Measurements from ENCODE around the gene FXYD3. TPM values are rescaled to one million over a fixed set of nuclear protein-coding genes. Genes with fewer than 3 reads are reported as not detected.

The FXYD3 gene
- total RNA-seq, 4 donors from 2014 or later: 1.2 to 38.8 (median 4.2) TPM

DNA sequence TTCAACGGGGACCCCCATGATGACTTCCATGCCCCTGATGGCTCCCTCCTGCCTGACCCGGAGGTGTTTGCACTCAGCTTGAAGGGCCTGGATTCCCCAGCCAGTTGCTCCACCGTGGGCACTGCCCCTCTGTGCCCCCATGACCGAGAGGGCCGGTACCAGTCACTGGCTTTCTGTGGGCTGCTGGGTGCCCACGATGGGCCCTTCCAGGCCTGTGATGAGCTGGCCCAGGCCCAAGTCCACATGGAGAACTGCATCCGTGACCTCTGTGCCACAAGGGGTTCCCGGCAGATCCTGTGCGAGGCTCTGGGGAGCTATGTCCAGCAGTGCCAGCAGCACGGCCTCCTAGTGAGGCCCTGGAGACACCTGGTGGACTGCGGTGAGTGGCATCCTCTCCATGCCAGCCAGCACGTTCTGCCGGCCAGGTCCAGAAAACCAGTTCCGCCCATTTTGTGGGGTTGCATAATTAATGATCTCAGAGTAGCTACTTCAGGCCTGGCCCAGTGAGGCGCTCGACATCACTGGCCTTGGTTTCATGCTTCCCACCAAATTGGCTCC, 34.9 kb upstream of the FXYD3 start:
- Histone ChIP-seq H3K4me3 (no peak overlapping the region), H3K4me1 (no peaks in the 10 kb centered on the region), H3K9me3 (no peaks in the 10 kb centered on the region), H3K36me3 (no peaks in the 10 kb centered on the region), H3K27me3 (peaks cover 8% of the 10 kb centered on the region), H3K27ac (no peak overlapping the region)
- TF ChIP-seq POLR2A (IDR thresholded peaks at IDR 0.05) (no peak), EP300 (IDR thresholded peaks at IDR 0.05) (no peak), POLR2AphosphoS5 (IDR thresholded peaks at IDR 0.05) (no peak)
- TF ChIP-seq, protein P1, sequence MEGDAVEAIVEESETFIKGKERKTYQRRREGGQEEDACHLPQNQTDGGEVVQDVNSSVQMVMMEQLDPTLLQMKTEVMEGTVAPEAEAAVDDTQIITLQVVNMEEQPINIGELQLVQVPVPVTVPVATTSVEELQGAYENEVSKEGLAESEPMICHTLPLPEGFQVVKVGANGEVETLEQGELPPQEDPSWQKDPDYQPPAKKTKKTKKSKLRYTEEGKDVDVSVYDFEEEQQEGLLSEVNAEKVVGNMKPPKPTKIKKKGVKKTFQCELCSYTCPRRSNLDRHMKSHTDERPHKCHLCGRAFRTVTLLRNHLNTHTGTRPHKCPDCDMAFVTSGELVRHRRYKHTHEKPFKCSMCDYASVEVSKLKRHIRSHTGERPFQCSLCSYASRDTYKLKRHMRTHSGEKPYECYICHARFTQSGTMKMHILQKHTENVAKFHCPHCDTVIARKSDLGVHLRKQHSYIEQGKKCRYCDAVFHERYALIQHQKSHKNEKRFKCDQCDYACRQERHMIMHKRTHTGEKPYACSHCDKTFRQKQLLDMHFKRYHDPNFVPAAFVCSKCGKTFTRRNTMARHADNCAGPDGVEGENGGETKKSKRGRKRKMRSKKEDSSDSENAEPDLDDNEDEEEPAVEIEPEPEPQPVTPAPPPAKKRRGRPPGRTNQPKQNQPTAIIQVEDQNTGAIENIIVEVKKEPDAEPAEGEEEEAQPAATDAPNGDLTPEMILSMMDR (IDR thresholded peaks at IDR 0.05): no peak
- WGBS, 2 donors (ENCODE audit: low coverage in 1 of 2): 80% methylated on average over 1 of the region's 16 CpGs; no CpG with 5 or more reads in 1 of the 2 donors
- ATAC-seq: no peak

DNA sequence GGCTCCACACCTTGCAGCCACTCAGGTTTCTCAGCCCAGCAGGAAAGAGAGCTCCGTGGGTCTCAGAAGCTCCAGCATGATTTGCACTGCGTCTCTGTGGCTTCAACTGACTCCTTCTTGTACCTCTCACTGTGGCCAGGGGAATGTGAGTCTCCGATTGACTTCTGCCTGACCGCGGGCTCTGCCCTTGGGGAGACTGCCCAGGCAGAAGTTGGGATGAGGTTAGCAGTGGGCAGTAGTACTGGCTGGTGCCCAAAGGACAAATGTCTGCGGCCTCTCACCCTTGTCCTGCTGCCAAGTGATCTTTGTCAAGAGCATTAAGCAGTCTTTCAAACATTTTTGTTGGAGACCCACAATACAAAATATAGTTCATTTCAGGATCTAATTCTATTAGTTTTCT, 34.4 kb upstream of the FXYD3 start:
- WGBS, 2 donors (ENCODE audit: low coverage in 1 of 2): 80 to 90% methylated on average over 2 to 4 of the region's 6 CpGs
- no peak for ATAC-seq
- TF ChIP-seq, protein P1 (IDR thresholded peaks at IDR 0.05): no peak
- no peak for TF ChIP-seq EP300 (IDR thresholded peaks at IDR 0.05)
- no peak for TF ChIP-seq POLR2A (IDR thresholded peaks at IDR 0.05)
- no peak for TF ChIP-seq POLR2AphosphoS5 (IDR thresholded peaks at IDR 0.05)
- H3K9me3 ChIP-seq: no peaks in the 10 kb centered on the region
- H3K27ac ChIP-seq: no peak overlapping the region
- H3K4me1 ChIP-seq: no peaks in the 10 kb centered on the region
- H3K27me3 ChIP-seq: peaks cover 8% of the 10 kb centered on the region
- no peaks in the 10 kb centered on the region for H3K36me3 ChIP-seq
- no peak overlapping the region for H3K4me3 ChIP-seq

DNA sequence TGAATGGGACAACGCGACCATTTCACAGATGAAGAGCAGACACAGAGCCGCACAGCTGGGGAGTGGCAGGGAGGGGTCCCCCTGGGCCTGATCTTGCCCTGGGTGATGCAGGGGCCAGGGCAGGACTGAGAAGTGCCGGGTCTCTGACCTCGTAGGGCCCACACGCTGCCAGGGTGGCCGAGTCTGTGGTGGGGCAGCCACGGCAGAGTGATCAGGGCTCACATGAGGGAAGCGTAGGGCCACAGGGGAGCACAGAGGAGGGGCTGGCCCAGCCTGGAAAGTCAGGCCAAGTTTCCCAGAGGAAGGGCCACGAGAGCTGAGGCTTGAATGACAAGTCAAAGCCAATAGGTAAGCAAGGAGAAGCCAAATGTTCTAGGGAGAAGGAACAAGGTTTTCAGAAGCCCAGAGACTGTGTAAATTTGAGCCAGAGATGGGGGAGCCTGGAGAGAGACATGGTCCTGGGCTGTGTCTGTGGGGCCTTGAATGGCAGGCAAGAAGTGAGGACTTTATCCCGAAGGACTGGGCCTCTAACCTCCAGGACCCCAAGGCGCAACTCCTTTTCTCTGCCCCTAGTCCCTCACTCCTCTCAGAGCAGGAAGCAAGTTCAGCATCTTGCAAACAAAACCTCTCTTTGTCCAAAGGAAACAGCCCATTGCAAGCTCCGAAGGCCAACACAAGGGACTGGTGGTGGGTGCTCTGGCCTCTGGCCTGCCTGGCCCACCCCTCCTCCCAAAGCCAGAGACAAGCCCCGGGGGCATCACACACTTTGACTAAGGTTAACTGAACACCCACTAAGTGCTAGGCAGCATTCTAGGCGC, 31.7 kb upstream of the FXYD3 start:
- whole genome bisulfite sequencing, 2 donors (ENCODE audit: low coverage in 1 of 2): 79 to 84% methylated on average over 3 to 6 of the region's 15 CpGs
- Histone ChIP-seq H3K36me3 (no peaks in the 10 kb centered on the region), H3K9me3 (no peaks in the 10 kb centered on the region), H3K4me3 (no peak overlapping the region), H3K27ac (no peak overlapping the region), H3K4me1 (no peaks in the 10 kb centered on the region), H3K27me3 (peaks cover 23% of the 10 kb centered on the region)
- no peak for ATAC-seq
- TF ChIP-seq EP300 (IDR thresholded peaks at IDR 0.05) (no peak), POLR2A (IDR thresholded peaks at IDR 0.05) (no peak), POLR2AphosphoS5 (IDR thresholded peaks at IDR 0.05) (no peak)
- TF ChIP-seq, protein P1 (IDR thresholded peaks at IDR 0.05): no peak

DNA sequence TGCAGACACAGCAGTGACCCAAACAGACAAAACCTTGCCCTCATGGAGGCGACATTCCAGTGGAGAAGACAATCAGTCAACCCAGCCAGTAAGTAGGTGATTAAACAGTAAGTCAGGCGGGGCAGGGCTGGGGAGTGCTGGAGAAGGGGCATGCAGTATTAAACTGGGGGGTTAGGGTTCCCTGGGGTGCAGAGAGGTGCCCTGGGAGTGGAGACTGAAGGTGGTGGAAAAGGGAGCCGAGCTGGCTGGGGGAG, 31.2 kb upstream of the FXYD3 start:
- Histone ChIP-seq H3K4me1 (no peaks in the 10 kb centered on the region), H3K27me3 (peaks cover 27% of the 10 kb centered on the region), H3K27ac (no peak overlapping the region), H3K4me3 (no peak overlapping the region), H3K36me3 (no peaks in the 10 kb centered on the region), H3K9me3 (no peaks in the 10 kb centered on the region)
- ATAC-seq: no peak
- TF ChIP-seq, protein P1 (IDR thresholded peaks at IDR 0.05): no peak
- TF ChIP-seq POLR2A (IDR thresholded peaks at IDR 0.05) (no peak), EP300 (IDR thresholded peaks at IDR 0.05) (no peak), POLR2AphosphoS5 (IDR thresholded peaks at IDR 0.05) (no peak)
- 61 to 100% methylated on average over 2 of the region's 3 CpGs for WGBS, 2 donors (ENCODE audit: low coverage in 1 of 2)

DNA sequence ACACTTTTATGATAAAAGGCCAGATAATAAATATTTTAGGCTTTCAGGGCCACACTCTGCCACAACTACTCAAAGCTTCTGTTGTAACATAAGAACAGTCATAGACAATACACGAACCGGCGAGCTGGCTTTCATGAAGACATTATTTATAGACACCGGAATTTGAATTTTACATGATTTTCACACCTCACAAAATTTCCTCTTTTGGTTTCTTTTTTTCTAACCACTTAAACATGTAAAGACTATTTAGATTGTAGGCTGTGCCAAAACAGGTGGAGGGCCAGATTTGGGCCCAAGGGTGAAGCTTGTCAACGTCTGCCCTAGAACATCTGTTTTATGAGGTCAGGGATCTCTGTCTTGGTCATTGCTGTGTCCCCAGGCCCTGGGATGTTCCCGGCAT, 29.7 kb upstream of the FXYD3 start:
- peaks cover 41% of the 10 kb centered on the region for H3K27me3 ChIP-seq
- peaks cover 0 to 10% (median 4%) of the 10 kb centered on the region in 3 donors for H3K4me1 ChIP-seq
- TF ChIP-seq POLR2A (IDR thresholded peaks at IDR 0.05) (no peak), EP300 (IDR thresholded peaks at IDR 0.05) (no peak), POLR2AphosphoS5 (IDR thresholded peaks at IDR 0.05) (no peak)
- TF ChIP-seq, protein P1 (IDR thresholded peaks at IDR 0.05): no peak
- ATAC-seq: no peak
- no peaks in the 10 kb centered on the region for H3K36me3 ChIP-seq
- H3K27ac ChIP-seq: no peak overlapping the region
- WGBS, 2 donors (ENCODE audit: low coverage in 1 of 2): 60 to 75% methylated on average over 6 of the region's 6 CpGs
- no peak overlapping the region for H3K4me3 ChIP-seq
- no peaks in the 10 kb centered on the region for H3K9me3 ChIP-seq

Measured in gastroesophageal sphincter (tissue), 4 donors.